GM12878 (cell line): ENCODE measurements around the gene LMO7.

Experiments used
- POLR2A ChIP-seq: IDR thresholded peaks from 2 replicates; pipeline ENCODE4 v1.6.1; 2011; ENCODE audit warnings: low read depth, mild to moderate bottlenecking, low read length
- YY1 ChIP-seq: IDR thresholded peaks from 2 replicates; pipeline ENCODE4 v1.6.1; 2011; ENCODE audit warnings: low read depth, mild to moderate bottlenecking, low read length

- no peak for TF ChIP-seq POLR2A
- no peak for TF ChIP-seq YY1
Measured at GRCh38 chr13:75704194-75704926, 68.2 kb downstream of the LMO7 start.
